Gastroesophageal sphincter (tissue), 3 donors: ENCODE measurements around the gene SLC39A10.

Experiments
- EP300 ChIP-seq: sonication (generic); formaldehyde crosslinking; IDR thresholded peaks from one replicate; pipeline ENCODE4 v1.6.1; 2017; ENCODE audit warnings: antibody characterized with exemption, mild to moderate bottlenecking
- POLR2A ChIP-seq, 2 donors: fragments of 450-650 bp; IDR thresholded peaks; one replicate each; pipeline ENCODE4 v1.6.1; 2017; ENCODE audit warnings: antibody characterized with exemption in 2 of 2, mild to moderate bottlenecking in 2 of 2, moderate library complexity in 1 of 2
- TF ChIP-seq, protein P1 (sequence below), 4 experiments: fragments of 200-600 bp in 2 of 4; fragments of 450-650 bp in 2 of 4; sonication (generic) in 1 of 4; IDR thresholded peaks; one replicate each; pipeline ENCODE4 v1.5.1; 2017 to 2019; ENCODE audit warnings: antibody characterized with exemption in 4 of 4, mild to moderate bottlenecking in 2 of 4, moderate library complexity in 2 of 4

DNA sequence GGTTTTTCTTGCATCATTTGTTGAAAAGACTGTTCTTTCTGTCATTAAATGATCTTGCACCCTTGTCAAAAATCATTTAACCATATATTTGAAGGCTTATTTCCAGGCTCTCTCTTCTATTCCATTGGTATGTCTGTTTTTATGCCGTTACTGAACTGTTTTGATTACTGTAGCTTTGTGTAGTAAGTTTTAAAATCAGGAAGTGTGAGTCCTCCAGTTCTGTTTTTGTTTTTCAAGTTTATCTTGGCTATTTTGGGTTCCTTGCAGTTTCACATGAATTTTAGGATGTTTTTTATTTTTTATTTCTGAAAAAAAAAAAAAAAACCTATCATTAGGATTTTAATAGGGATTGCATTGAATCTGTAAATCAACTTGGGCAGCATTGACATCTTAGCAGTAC is 39.0 kb downstream of the SLC39A10 start:
- TF ChIP-seq, protein P1, sequence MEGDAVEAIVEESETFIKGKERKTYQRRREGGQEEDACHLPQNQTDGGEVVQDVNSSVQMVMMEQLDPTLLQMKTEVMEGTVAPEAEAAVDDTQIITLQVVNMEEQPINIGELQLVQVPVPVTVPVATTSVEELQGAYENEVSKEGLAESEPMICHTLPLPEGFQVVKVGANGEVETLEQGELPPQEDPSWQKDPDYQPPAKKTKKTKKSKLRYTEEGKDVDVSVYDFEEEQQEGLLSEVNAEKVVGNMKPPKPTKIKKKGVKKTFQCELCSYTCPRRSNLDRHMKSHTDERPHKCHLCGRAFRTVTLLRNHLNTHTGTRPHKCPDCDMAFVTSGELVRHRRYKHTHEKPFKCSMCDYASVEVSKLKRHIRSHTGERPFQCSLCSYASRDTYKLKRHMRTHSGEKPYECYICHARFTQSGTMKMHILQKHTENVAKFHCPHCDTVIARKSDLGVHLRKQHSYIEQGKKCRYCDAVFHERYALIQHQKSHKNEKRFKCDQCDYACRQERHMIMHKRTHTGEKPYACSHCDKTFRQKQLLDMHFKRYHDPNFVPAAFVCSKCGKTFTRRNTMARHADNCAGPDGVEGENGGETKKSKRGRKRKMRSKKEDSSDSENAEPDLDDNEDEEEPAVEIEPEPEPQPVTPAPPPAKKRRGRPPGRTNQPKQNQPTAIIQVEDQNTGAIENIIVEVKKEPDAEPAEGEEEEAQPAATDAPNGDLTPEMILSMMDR (IDR thresholded peaks at IDR 0.05), result no peak
- TF ChIP-seq POLR2A (IDR thresholded peaks at IDR 0.05), result no peak
- TF ChIP-seq EP300, result no peak
